HG02943 (cell line): ENCODE results near the gene SMPD1.
A peak's percentile ranks its signal among the peaks of the same experiment; 100 is the strongest.

Experiments used
- ATAC-seq: cut with Tn5 transposase; IDR thresholded peaks from one replicate; pipeline ENCODE4 v1.9.1; 2021; ENCODE audit warnings: mild to moderate bottlenecking, low read depth, moderate library complexity; ENCODE audit not compliant: unreplicated experiment

SMPD1 gene

GRCh38 chr11:6410695-6411430 is 20.6 kb downstream of the SMPD1 start:
- ATAC-seq = no peak

DNA sequence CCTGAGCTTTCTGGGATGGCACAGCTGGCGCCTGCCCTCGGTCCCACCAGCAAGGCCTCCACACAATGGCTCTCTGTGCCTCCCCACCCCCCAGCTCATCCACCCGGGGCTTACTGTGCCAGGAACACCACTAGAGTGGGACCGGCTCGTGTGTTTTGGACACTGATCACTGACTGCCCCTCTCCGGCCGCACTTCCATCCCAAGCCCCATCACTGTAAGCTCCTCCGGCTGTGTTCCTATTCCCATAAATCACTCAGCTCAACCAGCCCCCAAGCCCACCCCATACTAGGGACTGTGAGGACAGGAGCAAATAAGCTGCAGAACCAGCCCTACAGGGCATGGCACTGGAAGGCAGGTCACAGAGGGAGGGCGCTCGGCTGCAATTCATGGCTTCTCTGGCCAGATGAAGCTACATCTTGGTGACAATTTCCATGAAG is 21.3 kb downstream of the SMPD1 start:
- no peak for ATAC-seq

GRCh38 chr11:6413791-6414201 is 23.5 kb downstream of the SMPD1 start:
- ATAC-seq = no peak

GRCh38 chr11:6414874-6415328 is 24.6 kb downstream of the SMPD1 start:
- no peak for ATAC-seq

GRCh38 chr11:6415797-6416196 is 25.5 kb downstream of the SMPD1 start:
- ATAC-seq = no peak

- no peak for ATAC-seq
These were observed 27.8 kb downstream of the SMPD1 start for GRCh38 chr11:6417907-6418556.

- ATAC-seq = no peak
These were observed 28.3 kb downstream of the SMPD1 start for GRCh38 chr11:6418557-6419008.

DNA sequence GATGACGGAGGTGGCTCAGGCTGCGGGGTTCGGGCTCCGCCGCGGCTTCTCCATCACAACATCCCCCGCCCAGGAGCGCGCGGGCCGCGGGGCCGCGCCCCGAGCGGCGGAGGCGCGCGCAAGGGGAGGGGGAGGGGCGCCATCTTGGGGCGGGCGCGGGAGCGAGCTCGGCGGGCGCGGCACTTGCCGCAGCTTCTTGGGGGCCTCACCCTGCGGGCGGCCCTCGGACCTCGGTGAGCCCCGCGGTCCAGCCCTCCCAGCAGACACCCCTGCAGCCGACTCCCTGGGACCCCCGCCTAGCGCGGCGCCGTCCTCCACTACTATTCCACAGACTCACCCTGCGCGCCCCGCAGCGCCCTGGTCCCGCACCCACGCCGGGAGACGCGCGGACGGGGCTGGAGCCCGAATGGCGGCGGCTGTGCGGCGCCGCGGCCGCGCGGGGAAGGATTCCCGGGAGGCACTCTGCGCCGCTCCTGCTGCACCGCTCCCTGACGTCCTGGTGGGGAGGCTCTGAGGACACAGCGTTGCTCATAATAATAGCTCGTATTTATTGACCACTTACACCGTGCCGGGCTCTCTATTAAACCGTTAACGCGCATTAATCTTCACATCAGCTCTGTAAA is 28.8 kb downstream of the SMPD1 start, which contains the start of gene APBB1:
APBB1 (minus strand) TSS at position 86 of the 623 bp plus-strand sequence. CDS start 7,747 bp downstream, outside the sequence.
- ATAC-seq = no peak

- ATAC-seq = no peak
These were observed 30.4 kb downstream of the SMPD1 start for GRCh38 chr11:6420677-6421076.

DNA sequence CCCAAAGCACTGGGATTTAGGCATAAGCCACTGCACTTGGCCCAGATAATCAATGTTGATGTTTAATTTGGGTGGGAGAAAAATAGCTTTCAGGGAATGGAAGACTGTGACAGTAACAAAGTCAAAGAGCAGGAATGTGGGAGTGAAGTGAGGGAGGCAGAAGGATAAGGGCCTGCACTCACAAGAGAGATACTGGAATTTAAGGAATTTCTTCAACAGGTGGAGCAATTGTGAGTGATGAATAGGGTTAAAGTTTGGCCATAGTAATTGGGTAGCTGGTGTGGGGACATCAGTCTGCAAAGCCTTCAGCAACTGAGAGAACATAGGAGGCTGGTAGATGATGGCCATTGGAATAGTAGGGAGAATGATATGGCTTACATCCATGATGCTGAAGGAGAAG is 37.2 kb downstream of the SMPD1 start:
- ATAC-seq = no peak

DNA sequence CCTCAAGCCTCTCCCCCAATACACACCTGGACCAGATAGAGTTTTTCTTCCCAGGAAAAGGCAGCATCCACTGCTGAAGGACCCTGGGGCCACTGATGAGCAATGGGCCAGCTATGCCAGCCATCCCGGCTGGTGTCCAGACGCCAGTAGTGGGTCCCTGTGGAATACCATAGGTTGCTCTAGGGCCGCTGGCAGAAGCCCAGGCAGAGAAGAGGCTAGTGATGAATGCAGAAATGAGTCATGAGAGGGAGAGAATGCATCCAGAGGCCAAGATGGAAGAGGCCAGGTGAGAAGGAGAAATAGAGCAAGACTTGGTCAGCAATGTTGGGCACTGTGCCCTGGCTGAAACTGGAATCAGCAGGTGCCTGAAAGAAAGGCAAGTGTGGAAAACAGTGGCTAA is 41.6 kb downstream of the SMPD1 start:
- no peak for ATAC-seq

- ATAC-seq = no peak
These were observed 43.9 kb downstream of the SMPD1 start for GRCh38 chr11:6433998-6434660.

DNA sequence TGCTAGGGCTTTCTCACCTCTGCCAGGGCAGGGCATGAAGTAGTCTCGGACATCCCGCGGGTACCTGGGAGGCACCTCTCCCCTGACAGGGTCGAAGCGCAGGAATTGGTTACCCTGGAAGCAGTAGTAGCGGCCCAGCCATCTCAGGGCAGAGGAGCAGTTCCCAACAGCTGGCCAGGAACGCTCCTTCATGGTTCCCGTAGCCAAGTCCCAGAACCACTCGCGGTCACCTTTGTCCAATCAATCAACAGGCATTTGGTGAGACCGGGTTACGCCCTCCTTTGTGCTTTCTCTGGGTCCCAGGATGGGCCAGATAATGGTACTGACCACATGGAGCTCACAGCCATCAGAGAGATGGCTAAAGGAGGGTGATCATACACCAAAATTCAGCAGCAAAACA is 47.1 kb downstream of the SMPD1 start:
- ATAC-seq = no peak

DNA sequence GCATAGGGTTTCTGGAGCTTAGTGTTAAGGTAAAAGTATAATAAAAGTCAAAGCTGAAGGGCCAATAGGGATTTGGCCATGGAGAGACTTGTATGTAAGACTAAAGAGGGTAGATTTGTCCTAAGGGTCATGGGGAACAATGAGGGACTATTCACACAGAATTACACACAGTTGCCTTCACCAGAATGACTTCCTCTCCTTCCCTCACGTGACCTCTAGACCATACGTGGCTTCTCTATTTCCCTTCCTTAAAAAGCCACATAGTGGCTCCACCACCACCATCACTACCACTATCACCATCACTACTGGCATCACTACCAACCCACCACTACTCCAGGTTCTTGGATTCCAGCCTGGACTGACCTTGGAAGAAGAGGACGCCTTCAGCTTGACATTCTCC is 47.7 kb downstream of the SMPD1 start:
- no peak for ATAC-seq

DNA sequence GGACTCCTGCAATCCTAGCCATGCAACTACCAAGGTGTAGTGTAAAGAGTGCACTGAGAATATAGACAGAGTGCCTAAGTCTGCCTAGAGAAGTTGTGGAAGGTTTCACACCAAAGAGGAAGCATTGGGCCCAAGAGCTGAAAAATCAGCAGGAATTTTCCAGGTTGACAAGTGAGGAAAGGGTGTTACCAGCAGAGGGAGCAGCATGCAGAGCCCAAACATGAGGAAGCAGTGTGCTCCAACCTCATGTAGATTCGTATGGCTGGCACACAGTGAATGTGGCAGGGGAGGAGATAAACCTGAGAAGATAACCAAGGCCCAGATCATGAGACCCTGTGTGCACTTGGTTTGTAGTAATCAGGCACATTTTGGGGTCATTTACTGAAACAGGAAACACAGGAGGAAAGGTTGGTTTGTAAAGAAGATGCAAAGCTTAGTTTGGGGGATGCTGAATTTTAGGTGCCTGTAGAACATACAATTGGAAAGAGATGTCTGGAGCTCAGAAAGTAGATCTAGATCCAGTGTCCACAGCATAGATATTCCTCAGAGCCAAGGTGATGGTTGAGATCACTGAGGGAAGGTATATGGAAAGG is 48.8 kb downstream of the SMPD1 start:
- no peak for ATAC-seq

DNA sequence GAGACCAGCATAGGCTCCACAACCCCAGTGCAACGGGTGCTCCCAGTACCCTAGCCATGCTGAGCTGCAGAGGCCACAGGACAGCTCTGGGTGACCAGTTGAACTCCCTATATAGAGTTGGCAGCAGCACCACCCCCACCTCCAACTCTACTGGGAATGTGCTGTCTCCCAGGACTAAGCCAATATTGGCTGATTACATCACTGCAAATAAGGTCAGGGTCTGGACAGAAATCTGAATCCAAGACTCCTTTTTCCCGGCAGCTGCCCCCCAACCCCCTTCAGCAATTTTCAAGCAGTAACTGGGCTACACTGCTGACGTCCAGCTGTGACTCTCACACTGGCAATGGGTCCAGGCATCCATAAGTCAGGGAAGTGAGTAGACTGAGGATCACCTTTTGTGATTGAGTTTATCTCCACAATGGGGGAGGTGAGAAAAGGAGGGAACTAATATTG is 50.7 kb downstream of the SMPD1 start, which contains the start of gene HPX:
HPX (minus strand) TSS at position 82 of the 453 bp plus-strand sequence; CDS start at position 58, 24 bp downstream.
- no peak for ATAC-seq

- no peak for ATAC-seq
These were observed 52.2 kb downstream of the SMPD1 start for GRCh38 chr11:6442441-6442840.

DNA sequence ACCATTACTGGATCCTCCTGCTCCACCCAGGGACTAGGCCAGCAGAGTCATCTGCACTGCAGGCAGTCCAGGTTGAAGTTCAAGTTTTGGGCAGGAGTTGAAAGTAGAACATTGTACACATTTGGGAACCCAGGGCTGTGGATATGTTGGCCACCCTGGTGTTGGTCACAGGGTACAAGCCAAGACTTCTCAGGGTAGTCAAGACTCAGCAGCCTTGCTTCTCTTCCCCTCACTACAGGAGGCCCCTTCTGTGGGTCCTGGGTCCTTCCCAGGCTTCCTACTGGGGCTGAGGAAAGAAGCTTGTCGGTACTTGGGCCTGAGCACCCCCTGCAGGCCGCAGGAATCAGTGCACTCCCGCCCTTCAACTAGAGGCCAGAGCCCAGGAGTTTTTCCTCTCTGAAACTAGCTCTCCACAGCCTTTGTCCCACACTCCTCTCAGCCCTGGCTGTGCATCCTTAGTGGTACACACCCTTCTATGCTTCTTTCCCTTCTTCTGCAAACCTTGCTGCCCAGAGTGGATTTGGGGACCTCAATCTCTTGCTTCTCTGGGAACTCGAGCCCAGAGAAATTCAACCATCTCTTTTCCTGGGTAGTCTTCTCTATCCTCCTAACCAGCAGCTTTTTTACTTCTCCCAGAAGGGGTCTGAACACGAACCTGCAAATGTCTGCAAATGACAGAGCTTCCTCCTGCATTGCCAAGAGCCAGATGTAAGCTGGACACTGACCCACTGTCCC is 53.2 kb downstream of the SMPD1 start:
- peak; percentile 62 for ATAC-seq
